ENCODE results near the gene AMBRA1.
"Not testable (repeated sequence)": the region's sequence is repeated elsewhere in the genome, so short reads cannot be mapped to it uniquely, and the experiment has no call there.

AMBRA1 gene

DNA sequence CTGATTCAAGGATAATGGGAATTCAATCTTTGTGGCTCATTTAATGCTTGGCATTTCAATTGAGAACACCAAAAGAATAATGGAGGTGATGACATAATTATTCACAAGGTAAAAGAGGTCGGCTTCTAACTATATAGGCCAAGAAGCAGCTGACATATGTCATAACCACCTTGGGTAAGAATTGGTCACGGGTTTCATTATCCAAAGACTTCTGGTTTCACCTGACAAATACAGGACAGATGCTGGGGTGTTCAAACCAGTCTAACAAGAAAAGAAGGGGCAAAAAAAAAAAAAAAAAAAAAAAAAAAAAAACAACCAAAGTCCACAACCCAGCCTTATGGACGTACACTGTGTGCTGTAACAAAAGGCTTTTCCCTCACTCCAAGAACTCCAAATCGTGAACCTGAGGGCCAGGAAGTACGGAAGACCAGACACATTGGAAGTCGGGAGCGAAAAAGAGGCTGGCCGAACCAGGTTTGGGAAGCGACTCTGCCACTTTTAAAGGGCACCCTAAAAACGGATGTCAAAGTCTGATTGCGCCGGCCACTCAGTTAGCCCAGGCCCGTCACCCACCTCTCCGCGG, 22.8 kb upstream of the AMBRA1 start:
- DNase-seq: no peak

DNA sequence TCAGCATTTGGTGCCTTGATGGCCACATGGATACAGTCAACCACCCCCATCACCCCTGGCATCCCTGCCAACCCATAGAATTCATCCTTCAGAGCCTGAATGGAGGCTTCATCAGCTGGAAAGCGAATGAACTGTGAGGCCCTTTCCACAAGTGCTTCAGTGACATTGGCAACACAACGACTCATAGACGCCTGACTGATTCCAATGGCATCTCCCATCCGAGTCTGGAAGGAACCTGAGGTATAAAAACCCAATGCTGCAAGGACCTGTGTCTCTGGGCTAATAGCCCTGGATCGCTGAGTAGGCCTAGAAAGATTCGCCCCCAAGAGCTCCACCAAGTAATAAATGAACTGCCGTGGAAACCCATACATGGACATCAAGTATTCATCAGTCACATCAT, 21.9 kb upstream of the AMBRA1 start:
- no peak for DNase-seq

GRCh38 chr11:46612326-46612725, 18.5 kb upstream of the AMBRA1 start:
- no peak for DNase-seq

DNA sequence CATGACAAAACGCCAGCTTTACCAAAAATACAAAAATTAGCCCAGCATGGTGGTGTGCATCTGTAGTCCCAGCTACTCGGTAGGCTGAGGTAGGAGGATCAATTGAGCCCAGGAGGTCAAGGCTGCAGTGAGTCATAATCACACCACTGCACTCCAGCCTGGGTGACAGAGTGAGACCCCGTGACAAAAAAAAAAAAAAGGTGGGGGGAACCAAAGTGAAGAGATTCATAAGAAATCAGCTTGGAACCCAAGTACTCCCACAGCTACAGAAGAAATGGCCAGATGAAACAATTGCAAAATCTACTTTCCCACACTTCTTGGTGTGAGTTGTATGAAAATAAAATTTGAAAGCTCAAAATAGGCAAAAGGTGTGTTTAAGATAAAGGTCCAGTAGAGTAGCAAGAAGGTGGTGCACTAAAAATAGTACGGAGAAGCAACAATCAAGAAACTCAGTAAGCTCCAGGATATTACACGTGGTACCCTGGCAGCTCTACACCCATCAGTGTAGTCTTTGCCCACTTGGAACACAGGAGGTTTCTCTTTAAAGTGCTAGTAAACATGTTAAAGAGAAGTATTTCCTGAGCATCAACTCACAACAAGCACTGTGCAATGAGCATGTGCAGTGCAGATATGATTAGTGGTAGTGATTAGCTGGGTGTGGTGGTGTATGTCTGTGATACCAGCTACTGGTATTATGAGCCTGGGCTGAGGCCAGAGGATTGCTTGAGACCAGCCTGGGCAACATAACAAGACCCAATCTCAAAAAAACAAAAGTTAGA, 17.9 kb upstream of the AMBRA1 start:
- no peak for DNase-seq

GRCh38 chr11:46609386-46609785, 15.6 kb upstream of the AMBRA1 start:
- DNase-seq: no peak

- DNase-seq: no peak
These were observed 13.7 kb upstream of the AMBRA1 start for GRCh38 chr11:46607516-46607915.

DNA sequence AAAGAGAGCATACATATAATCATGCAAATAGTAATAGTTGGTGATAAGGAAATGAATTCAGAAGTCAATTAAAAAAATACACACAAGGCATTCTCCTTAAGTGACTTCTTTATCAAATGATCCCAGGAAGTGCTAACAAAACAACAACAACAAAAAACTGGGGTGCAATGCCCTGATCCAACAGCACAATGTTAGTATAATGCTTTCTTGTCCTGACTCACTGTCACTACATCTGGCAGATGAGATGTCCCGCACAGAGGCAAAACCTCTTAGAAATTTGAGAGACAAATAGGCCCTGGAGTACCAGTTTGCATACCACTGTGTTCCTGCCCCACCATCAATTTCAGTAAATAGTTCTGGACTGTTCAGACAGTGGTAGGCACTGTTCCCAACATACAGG, 11.0 kb upstream of the AMBRA1 start:
- DNase-seq: no peak

GRCh38 chr11:46603704-46604308, 10.0 kb upstream of the AMBRA1 start:
- DNase-seq: no peak

- no peak for DNase-seq
These were observed 7.3 kb upstream of the AMBRA1 start for GRCh38 chr11:46601129-46601528.

DNA sequence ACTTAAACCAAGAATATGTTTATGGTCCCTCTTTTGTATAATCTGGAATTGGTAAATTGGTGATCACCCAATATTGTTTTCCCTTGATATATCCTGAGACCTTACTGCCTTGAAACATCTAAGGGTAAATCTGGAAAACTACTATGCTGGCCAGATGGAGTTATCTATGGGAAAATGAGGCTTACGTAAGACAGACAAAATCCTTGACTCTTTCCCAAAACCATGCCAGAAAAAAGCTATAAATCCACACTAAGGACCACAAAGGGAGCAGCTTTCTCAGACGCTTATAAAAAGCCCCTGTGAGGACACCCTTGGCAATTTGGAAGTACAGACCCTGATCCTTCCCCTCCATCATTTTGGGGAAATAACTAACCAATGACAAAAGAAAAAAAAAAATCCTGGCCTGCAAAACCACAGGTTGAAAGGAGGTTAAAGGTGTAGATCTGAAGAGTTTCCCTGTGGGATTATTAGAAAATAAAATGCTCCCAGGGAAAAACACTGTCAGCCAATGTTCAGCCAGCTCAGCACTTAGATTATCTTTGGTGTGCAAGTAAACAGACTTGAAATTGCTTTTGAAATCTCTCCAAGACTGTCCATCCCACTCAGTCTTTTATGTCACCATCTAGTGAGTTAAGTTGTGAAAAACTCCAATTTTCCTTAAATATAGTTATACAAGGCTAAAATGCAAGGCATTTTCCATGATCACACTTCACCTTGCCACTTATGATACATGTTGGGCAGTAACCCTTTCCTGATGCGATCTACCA, 6.6 kb upstream of the AMBRA1 start:
- no peak for DNase-seq

GRCh38 chr11:46599340-46600193, 5.7 kb upstream of the AMBRA1 start:
- no peak for DNase-seq

DNA sequence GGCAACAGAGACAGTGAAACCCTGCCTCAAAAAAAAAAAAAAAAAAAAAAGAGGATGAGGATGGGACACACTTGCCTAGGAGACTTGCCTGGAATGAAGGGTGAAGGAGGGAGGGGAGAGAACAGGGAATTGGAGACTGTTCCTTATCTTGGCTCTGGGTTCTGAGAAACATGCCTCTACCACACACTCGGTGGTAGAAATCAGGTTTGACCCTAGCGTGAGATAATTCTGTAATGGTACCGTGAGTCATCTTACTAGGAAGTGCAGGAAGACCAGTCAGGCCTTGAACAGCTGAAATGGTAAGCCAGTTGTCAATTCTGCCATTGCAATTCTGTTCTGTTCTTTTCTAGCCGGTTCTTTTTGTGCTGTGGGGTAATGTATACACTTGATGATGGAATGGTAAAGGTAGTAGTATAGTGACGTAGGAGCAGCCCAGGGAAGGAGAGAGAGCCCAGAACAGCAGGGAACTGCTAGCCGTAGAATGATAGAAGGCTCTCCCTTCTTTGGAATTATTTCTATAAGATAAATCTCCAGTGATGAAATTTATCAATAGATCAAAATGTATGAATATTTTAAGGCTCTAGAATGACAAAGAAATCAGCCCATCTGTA, 3.9 kb upstream of the AMBRA1 start:
- DNase-seq: no peak

- no peak for DNase-seq
These were observed 3.3 kb upstream of the AMBRA1 start for GRCh38 chr11:46597155-46597554.

DNA sequence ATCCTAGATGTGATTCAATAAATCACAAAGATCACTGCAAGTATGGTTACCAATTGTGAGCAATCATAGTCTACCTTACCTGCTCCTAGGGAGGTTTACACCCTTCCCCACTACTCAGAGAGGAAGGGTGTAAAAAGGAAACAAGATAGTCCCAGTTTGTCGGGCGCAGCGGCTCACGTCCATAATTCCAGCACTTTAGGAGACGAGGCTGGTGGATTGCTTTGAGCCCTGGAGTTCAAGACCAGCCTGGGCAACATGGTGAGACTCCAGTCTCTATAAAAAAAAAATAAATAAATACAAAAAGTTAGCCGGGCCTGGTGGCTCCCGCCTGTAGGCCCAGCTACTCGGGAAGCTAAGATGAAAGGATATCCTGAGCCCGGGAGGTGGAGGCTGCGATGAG, 962 bp upstream of the AMBRA1 start:
- DNase-seq: no peak

- DNase-seq: no peak
These were observed 514 bp upstream of the AMBRA1 start for GRCh38 chr11:46594374-46594700.

DNA sequence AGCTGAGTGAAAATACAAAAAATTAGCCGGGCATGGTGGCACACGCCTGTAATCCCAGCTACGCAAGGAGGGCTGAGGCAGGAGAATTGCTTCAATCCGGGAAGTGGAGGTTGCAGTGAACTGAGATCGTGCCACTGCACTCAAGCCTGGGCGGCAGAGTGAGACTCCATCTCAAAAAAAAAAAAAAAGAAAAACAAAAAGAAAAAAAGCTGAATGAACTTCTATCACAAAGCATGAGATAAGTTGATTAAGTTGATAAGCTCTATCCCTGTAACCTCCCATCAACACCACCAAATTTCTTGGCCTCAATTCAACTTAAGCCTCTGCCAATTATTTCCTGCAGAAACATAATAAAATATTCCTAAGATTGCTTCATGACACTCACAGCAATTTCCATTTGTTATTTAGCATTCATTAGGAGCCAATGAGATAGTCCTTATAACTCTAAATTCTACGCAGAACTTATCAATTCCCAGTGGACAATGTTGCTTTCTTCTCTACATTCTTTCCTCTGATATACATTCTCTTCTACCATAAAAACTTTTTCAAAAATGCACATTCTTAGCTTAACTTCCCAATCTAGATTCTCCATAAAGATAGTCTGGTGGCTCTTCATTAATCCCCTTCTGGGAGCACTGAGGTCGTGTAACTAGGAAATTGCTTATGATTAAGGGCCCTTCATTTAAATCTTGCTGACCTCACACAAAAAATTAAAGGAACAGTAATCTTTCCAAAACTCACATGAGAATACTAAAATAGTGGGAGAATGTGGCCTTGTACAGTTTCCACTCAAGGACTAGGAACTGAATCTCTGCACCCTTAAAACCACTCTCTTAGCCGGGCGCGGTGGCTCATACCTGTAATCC, 2.9 kb downstream of the AMBRA1 start:
- no peak for DNase-seq

- DNase-seq: no peak
These were observed 4.9 kb downstream of the AMBRA1 start for GRCh38 chr11:46588915-46589314.

DNA sequence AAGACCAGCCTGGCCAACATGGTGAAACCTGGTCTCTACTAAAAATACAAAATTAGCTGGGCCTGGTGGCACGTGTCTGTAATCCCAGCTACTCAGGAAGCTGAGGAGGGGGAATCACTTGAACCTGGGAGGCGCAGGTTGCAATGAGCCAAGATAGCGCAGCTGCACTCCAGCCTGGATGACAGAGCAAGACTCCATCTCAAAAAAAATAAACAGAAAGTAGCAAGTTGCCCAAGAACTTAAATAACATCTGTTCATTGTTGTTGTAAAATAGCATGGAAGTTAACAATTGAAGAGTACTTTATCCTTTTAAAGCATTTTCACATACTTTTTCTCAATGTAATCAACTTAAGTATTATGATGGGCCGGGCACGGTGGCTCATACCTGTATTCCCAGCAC, 5.7 kb downstream of the AMBRA1 start:
- no peak for DNase-seq

DNA sequence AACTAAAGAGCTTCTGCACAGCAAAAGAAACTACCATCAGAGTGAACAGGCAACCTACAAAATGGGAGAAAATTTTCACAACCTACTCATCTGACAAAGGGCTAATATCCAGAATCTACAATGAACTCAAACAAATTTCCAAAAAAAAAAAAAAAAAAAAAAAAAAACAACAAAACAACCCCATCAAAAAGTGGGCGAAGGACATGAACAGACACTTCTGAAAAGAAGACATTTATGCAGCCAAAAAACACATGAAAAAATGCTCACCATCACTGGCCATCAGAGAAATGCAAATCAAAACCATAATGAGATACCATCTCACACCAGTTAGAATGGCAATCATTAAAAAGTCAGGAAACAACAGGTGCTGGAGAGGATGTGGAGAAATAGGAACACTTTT, 10.3 kb downstream of the AMBRA1 start:
- DNase-seq: not testable (repeated sequence)

DNA sequence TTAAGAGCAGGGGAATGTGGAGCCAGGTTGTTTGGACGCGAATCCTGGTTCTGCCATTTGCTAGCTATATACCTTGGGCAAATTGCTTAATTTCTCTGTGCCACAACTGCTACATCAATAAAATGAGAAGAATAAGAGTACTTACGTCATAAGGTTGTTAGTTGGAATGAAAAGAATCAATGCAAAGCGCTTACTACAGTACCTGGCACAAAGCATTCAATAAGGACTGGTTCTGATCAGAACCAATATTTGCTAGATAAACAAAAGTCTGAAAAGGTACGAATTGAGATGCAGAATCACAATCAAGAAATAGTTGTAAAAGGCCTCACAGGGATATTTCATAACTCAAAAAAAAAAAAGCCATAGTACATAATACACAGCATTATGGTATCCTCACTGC, 11.2 kb downstream of the AMBRA1 start:
- no peak for DNase-seq

- DNase-seq: no peak
These were observed 16.8 kb downstream of the AMBRA1 start for GRCh38 chr11:46577058-46577457.

Measured in AML-193 (cell line).